ENCODE measurements around the gene GFRA4.

The GFRA4 gene

DNA sequence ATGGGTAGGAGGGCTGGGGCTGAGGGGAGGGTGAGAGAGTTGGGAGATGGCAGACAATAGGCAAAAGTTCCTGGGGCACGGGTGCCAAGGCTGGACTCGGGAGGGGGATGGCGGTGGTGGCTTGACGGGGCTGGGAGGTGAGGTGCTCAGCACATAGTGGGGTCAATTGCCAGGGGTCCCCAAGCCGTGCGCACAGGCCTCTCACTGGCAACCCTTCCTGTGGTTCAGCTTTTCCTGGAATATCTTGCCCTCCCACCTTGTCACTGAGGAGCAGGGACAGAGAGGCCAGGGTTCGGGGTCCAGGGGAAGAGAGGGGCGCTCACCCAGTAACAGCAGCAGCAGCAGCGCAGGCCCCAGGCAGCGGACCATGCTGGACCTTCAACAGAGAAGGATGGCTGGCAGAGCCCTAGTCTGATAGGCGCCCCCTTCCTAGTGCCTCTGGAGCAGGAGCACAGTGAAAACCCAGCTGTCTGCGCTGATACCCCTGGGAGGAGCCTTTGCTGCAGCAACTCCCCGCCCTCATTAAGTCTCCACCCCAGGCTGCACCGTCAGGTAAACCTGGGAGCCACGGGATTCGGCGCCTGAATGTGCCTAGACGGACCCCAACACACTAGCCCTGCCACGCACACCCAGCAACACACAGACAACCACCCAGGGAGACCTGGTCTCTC, at the start of gene GFRA4:
Gene GFRA4, minus strand, starts transcription at position 369 of the 671 bp plus-strand sequence. Its CDS starts 0 bp downstream, at position 369.
- DNase-seq, result no peak

DNA sequence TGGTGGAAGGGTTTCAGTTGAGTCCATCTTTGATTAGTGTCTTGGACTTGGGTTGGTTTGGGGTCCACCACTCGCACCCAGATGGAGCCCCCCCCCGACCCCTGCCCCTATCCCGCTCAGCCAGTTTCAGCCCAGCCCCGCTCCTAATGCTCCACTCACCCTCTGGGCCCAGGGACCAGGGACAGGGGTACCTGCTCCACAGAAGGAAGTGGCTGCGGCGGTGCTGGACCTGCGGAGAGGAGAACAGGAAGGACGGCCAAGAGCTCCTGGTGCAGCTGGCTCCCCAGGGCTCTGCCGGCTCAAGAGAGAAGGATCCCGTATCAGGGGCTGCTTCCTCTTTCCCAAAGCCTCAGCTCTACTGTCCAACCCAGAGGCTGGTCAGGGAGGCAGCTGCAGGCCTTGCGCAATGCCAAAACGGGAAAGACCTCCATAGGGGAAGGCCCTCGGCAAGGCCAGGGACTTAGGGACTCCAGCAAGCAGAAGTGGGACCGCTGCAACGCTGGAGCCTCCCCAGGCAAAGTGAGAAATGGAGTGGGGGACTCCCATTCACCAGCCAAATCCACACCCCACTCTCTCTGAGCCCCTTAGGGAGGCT, 49.2 kb upstream of the GFRA4 start, which contains the start of gene SIGLEC1:
Gene SIGLEC1, minus strand, starts transcription at position 322 of the 595 bp plus-strand sequence. CDS start 5,472 bp downstream, outside the sequence.
- DNase-seq, result peak in 27 of 51 donors; percentile 2 to 57 (median 17)

- DNase-seq, result no peak
Measured at GRCh38 chr20:3711484-3711941, 48.3 kb upstream of the GFRA4 start.

DNA sequence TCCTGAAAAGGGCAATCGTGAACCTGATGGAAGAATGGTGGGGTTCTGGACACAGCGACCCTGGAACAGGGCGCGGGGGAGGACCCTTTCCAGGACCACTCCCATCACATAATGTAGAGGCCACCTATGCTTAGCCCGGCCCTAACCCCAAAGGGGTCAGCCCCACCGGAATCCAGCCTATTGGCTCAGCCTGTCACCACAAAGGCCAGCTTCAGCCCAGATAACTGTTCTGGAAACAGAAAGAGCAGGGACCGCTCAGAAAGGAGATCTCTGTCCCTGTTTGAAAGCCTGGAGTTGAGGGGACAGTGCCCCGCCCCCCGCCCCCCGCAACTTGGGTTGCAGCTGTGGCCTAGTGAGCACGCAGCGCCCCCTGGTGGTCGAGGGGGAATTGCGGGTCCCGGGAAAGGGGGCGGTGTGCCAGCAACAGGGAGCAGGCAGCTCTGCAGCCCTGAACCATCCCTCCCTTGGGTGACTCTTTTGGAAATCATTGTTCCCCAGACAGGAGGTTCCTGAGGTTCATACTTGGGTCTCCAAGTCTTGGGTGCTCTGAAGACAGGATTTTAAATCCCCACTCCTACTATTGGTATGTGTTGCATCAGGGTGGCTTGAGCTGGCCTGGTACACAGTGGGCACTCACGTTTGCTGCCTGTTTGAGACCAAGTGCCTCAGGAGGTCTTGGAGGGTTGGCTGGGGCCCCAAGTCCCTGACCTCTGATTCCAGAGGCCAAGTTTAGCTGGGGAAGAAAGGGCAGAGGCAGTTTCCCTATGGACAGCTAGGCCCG, 47.7 kb upstream of the GFRA4 start:
- DNase-seq, result peak in 45 of 51 donors; percentile 15 to 88 (median 53)

- DNase-seq, result no peak
Measured at GRCh38 chr20:3710011-3710466, 46.8 kb upstream of the GFRA4 start.

DNA sequence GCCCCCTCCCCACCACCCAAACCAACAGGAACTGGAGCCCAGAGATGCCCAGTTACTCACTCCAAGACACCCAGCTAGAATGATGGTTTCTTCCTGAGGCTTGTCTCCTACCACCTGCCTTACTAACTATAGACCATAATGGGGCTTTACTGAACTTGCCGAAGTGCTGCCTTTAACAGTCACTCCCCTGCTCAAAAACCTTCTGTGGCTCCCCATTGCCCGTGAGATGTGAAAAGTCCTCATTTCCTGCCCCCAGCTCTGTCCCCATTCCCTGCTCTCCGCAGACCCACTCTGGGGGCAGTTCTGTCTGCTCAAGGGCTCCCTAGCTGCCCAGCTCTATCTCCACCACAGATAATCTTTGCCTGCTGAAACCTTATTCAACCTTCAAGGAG, 44.3 kb upstream of the GFRA4 start:
- no peak for DNase-seq

GRCh38 chr20:3706774-3707507, 43.7 kb upstream of the GFRA4 start:
- peak in 9 of 51 donors; percentile 8 to 57 (median 14) for DNase-seq

DNA sequence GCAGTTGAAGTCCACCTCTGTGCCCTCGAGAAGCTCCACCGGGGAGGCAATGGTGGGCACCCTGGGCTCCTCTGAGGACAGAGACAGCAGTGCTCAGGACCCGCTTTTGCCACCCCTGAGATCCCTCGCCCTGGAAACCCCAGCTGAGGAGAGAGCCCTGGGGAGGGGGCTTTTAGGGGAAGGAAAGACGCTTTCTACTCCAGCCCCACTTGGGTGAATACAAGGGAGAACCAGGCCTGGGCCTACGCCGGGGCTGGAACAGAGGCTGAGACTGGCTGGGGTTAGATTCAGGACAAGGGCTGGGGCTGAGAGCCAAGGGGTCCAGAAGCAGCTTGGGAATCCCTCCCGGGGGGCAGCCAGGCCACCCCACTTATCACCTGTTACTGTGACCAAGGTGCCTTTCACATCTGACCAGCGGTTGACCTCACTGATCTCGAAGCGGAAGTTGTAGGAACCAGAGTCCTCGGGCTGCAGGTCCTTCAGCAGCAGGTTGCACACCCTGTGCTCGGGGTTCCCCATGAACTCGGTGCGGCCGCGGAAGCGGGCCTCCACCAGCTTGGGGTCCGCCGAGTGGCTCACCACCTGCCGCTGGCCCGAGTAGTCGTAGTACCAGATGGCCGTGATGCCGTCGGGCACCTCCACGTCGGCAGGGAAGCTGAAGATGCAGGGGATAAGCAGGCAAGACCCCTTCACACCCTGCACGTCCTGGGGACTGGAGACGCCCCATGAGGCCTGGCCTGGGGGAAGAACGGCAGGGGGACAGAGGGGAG, 43.0 kb upstream of the GFRA4 start:
- no peak for DNase-seq

DNA sequence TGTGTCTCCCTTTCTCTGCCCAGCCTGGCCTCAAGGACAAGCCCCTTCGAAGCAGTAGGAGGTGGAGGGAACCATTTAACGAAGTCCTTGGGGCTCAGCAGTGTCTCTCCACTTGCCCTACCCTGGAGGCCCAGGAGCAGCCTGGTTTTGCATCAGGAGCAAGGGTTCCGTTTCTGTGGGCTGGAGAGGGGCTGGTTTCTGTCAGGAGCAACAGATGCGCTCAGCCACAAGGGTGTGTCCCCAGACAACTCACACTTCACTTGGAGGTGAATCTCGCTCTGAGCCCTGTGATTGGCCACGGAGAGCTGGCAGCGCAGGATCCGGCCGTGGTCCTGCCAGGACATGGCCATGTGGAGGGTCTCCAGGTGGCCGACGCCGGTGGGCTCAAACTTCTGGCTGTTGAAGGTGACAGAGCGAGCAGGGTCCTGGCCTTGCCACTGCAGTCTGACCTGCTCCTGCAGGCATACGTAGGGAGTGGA, 42.3 kb upstream of the GFRA4 start:
- DNase-seq, result no peak

DNA sequence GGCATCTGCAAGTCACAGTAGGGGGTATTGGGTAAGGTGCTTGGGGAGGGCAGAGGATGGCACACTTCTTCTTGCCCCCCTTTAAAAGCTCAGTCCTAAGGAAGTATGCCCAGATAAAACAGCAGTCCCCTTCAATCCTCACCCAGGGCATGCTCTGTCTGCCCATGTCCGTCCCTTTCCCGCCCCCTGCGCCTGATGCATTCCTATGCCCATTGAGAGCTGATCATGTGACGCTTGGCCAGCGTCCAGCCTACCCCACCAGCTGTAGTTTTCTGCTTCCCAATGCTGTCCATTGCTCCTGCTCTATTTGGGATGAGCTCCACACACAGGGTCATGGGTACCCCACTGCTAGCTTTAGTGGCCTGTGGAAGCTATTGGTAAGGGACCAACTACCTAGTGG, 40.9 kb upstream of the GFRA4 start:
- no peak for DNase-seq

- no peak for DNase-seq
Measured at GRCh38 chr20:3702611-3703391, 39.6 kb upstream of the GFRA4 start.

DNA sequence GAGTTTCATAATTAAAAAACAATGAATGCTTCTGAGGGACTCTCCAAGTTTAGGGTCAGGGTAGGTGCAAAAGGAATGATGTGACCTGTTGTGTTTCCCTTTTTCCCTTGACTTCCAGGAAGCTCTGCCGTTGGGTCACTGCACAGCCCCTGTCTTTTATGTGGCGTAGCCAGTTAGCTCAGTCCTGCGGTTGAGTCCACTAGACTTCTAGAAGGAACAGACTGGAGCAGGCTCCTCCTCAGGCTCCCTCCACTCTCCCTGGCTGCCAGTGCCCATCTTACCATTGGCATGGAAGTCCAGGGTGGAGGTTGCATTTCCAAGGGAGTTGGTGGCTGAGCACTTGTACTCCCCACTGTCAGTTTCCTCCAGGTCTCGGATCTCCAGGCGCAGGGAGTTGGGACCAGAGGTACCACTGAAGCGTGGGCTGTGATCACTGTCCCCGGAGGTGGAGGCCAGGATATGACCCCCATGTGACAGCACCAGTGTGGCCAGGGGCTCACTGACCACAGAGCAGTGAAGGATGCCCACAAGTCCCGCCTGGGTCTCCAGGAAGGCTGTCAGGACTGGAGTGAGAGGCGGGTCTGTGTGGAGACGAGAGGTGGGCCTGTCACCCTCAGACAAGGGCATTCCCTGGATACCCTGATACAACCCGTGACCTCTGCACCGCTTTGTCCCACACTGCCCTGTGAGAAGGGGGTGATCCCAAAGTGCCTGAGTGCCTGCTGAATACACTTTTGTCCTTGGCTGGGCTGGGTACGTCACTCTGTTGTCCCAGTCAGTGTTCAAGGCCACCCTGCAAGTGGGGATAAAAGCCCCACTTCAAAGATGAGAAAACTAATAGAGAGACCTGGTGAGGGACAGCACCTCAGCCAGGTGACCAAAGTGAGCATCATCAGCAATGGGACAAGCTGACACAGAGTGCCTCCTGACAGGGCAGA, 38.1 kb upstream of the GFRA4 start:
- DNase-seq, result no peak

- DNase-seq, result no peak
Measured at GRCh38 chr20:3699037-3699436, 35.8 kb upstream of the GFRA4 start.

- DNase-seq, result no peak
Measured at GRCh38 chr20:3698591-3699001, 35.4 kb upstream of the GFRA4 start.

DNA sequence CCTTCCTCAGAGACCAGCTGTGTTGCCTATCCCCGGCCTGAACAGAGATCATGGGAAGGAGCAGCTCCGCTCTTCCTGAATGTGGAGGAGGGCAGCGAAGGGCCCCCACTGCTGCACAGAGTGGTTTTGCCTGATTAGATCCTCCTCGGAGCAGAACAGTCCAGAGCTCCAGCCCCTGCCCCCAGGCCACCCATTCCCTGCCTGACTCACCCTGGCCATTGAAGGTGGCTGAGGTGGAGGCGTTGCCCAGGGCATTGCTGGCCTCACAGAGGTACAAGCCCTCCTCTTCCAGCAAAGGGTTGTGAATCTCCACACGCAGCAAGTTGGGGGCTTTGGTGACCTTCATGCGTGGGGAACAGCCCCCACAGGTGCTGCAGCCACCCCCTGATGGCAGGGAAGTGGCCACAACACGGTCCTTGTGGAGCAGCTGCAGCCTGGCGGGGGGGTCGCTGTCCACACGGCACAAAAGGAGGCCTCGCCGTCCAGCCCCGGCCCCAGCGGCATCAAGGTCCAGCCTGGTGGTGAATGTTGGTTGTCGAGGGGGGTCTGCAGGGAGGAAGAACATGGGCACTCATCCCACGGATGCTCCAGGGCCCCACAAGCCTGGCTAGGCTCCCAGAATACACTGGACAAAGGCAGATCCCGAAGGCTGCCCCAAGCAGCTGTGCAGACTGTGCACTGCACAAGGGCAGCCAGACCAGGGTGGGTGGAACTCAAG, 34.5 kb upstream of the GFRA4 start:
- no peak for DNase-seq

DNA sequence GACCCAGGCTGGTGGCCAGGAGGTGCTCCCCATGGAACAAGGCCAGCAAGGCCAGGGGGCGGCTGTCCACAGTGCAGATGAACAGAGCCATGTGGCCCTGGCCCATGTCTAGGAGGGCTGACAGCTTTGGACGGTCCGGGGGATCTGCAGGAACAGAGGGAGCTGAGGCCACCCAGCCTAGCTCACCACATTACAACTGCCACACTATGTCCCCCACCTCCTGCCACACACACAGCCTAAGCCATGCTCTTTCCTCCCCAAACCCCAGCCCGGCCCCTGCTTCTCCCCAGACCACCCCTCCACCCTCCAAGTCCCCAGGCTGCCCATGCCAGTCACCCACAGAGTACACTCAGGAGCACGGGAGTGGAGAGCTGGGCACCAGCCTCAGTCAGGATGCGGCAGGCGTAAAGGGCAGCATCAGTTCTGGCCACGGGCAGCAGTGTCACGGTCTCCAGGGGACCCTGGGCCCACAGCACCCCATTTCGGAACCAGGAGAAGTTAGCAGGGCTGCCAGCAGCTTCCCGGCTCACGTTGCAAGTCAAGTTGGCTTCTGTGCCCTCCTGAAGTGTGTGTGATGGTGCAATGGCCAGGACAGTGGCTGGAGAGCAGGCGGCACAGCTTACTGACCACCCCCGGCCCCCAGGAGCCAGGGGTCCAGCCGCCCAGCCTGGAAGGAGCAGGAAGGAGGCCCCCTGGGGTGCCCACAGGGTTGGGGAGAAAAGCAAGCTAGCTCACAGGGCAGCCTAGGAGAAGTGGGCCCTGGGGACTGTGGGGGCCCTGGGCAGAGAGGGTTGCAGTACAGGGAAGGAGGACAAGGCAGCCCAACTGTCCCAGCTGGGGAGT, 33.8 kb upstream of the GFRA4 start:
- no peak for DNase-seq

DNA sequence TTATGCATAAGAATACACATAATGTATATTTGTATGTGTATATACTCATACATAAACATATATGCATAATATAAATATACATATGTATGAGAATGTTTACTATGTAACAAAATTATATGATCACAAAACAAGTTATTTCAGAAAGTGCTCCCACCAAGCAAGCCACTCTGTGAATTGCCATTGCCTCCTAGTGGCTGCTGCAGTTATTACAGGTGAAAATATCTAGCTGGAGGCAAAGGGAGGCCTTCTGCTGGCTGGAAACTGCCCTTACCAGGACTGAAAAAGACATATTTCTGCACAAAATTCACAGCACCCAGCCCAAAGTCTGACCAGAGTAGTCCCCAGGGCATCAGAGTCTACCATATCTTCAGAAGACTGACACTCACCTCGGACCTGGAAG, 33.0 kb upstream of the GFRA4 start:
- no peak for DNase-seq
